GM23338 (cell line): ENCODE measurements around the gene NTNG1. TPM values are rescaled to one million over a fixed set of nuclear protein-coding genes. Genes with fewer than 3 reads are reported as not detected.

ENCODE experiments used
- ATAC-seq: fragments of 200-7000 bp; cut with Tn5 transposase; 3 replicates; pipeline ENCODE4 v1.9.1; 2020
- DNase-seq: peaks from one replicate; pipeline ENCODE4 v3.0.0-alpha.2; 2015; ENCODE audit warnings: low spot score
- H2AFZ ChIP-seq: fragments of 200-600 bp; sonication (generic); 2 replicates; pipeline ENCODE4 v1.8.0; 2016; ENCODE audit warnings: antibody characterized with exemption, mild to moderate bottlenecking, moderate library complexity
- H3F3A ChIP-seq: fragments of 200-600 bp; sonication (generic); replicated peaks from 2 replicates; pipeline ENCODE4 v1.8.0; 2017; ENCODE audit warnings: antibody characterized with exemption, mixed run types, low read depth
- H3K27ac ChIP-seq: fragments of 200-600 bp; sonication (generic); 2 replicates; pipeline ENCODE4 v1.6.1; 2016; ENCODE audit warnings: low read depth
- H3K27me3 ChIP-seq: fragments of 200-600 bp; sonication (generic); 2 replicates; pipeline ENCODE4 v1.8.0; 2016; ENCODE audit warnings: mild to moderate bottlenecking, mixed run types, moderate library complexity; ENCODE audit not compliant: insufficient read depth
- H3K36me3 ChIP-seq: fragments of 200-600 bp; sonication (generic); 2 replicates; pipeline ENCODE4 v1.8.0; 2016; ENCODE audit warnings: mild to moderate bottlenecking; ENCODE audit not compliant: insufficient read depth
- H3K4me1 ChIP-seq: fragments of 200-600 bp; sonication (generic); 2 replicates; pipeline ENCODE4 v1.8.0; 2016; ENCODE audit warnings: mild to moderate bottlenecking, moderate library complexity; ENCODE audit not compliant: insufficient read depth
- H3K4me2 ChIP-seq: fragments of 200-600 bp; sonication (generic); 2 replicates; pipeline ENCODE4 v1.7.1; 2017; ENCODE audit warnings: mixed run types
- H3K4me3 ChIP-seq: fragments of 200-600 bp; sonication (generic); 2 replicates; pipeline ENCODE4 v1.6.1; 2016; ENCODE audit warnings: mixed run types
- H3K79me2 ChIP-seq: fragments of 200-600 bp; sonication (generic); replicated peaks from 2 replicates; pipeline ENCODE4 v1.8.0; 2017; ENCODE audit warnings: mild to moderate bottlenecking; ENCODE audit not compliant: insufficient read depth
- H3K9me2 ChIP-seq: fragments of 200-600 bp; sonication (generic); 2 replicates; pipeline ENCODE4 v1.8.0; 2017; ENCODE audit not compliant: insufficient read depth
- H4K20me1 ChIP-seq: fragments of 200-600 bp; sonication (generic); replicated peaks from 2 replicates; pipeline ENCODE4 v1.8.0; 2017; ENCODE audit warnings: mild to moderate bottlenecking; ENCODE audit not compliant: insufficient read depth
- H3K27ac Mint-ChIP-seq: 2 replicates; pipeline ENCODE4 v1.8.0; 2020; ENCODE audit warnings: inconsistent platforms, mild to moderate bottlenecking, moderate library complexity, mixed read lengths
- H3K27me3 Mint-ChIP-seq: 3 replicates; pipeline ENCODE4 v1.8.0; 2022; ENCODE audit warnings: low read depth, mild to moderate bottlenecking, moderate library complexity, mixed read lengths, inconsistent platforms; ENCODE audit not compliant: insufficient read depth, poor library complexity
- H3K36me3 Mint-ChIP-seq: 3 replicates; pipeline ENCODE4 v1.8.0; 2021; ENCODE audit warnings: low read depth, mild to moderate bottlenecking, inconsistent platforms, moderate library complexity, mixed read lengths
- H3K4me1 Mint-ChIP-seq: 3 replicates; pipeline ENCODE4 v1.8.0; 2020; ENCODE audit warnings: mild to moderate bottlenecking, inconsistent platforms, mixed read lengths
- H3K4me3 Mint-ChIP-seq: 3 replicates; pipeline ENCODE4 v1.8.0; 2021; ENCODE audit warnings: moderate library complexity, mild to moderate bottlenecking, inconsistent platforms, mixed read lengths
- H3K9me3 Mint-ChIP-seq: 3 replicates; pipeline ENCODE4 v1.8.0; 2020; ENCODE audit warnings: moderate library complexity, mild to moderate bottlenecking, inconsistent platforms, mixed read lengths
- CREB1 ChIP-seq: fragments of 250-450 bp; sonication (Bioruptor Pico); IDR thresholded peaks from 2 replicates; pipeline ENCODE4 v1.5.0; 2020; ENCODE audit warnings: low read depth, mild to moderate bottlenecking, moderate library complexity
- CTCF ChIP-seq, 2 experiments: fragments of 200-600 bp in 1 of 2; sonication (generic) in 1 of 2; conservative IDR thresholded peaks; 2 replicates each; pipeline versions ENCODE4 v1.5.1 to v1.6.1; 2016 to 2017; ENCODE audit warnings: antibody characterized with exemption in 2 of 2, low read depth in 2 of 2, mild to moderate bottlenecking in 2 of 2, moderate library complexity in 1 of 2
- EZH2phosphoT487 ChIP-seq: fragments of 200-600 bp; sonication (generic); IDR thresholded peaks from one replicate; pipeline ENCODE4 v1.8.1; 2018; ENCODE audit warnings: antibody characterized with exemption; ENCODE audit not compliant: unreplicated experiment
- JUNB ChIP-seq: IDR thresholded peaks from one replicate; pipeline ENCODE4 v1.6.1; 2016; ENCODE audit warnings: antibody characterized with exemption; ENCODE audit not compliant: unreplicated experiment
- NANOG ChIP-seq: IDR thresholded peaks from 2 replicates; pipeline ENCODE4 v1.6.1; 2016; ENCODE audit warnings: antibody characterized with exemption, borderline replicate concordance
- POLR2AphosphoS5 ChIP-seq: IDR thresholded peaks from 2 replicates; pipeline ENCODE4 v1.6.1; 2016; ENCODE audit warnings: antibody characterized with exemption, low read depth
- ZNF114 ChIP-seq: fragments of 250-450 bp; sonication (Bioruptor Pico); IDR thresholded peaks from 2 replicates; pipeline ENCODE4 v1.5.0; 2020; ENCODE audit warnings: mild to moderate bottlenecking, moderate library complexity
- ZNF462 ChIP-seq: fragments of 250-450 bp; sonication (Bioruptor Pico); IDR thresholded peaks from 2 replicates; pipeline ENCODE4 v1.5.0; 2020; ENCODE audit warnings: mild to moderate bottlenecking, moderate library complexity
- polyA plus RNA-seq: library from polyadenylated mRNA; unstranded; fragments of >200 nt; fragmentation: Nextera tagmentation; extraction: Ambion mirVana; gene quantifications from 2 replicates; pipeline ENCODE4 v1.2.1, GENCODE V29; 2016
- total RNA-seq: library from RNA; depleted of rRNA; stranded (reverse); fragments of >200 nt; shearing (Covaris generic); gene quantifications from 2 replicates; pipeline ENCODE4 v1.2.3, GENCODE V29; 2014

NTNG1 gene
- total and polyA plus RNA-seq, 2 experiments from 2014 or later, result 7.2 to 10.3 TPM

GRCh38 chr1:107183011-107183410, 42.2 kb downstream of the NTNG1 start (continued):
- TF ChIP-seq CTCF (conservative IDR thresholded peaks at IDR 0.05; ENCODE audit: low read depth in 2 of 2) (no peak), ZNF114 (CRISPR knock-in tag) (no peak), POLR2AphosphoS5 (no peak), CREB1 (no peak), ZNF462 (CRISPR knock-in tag) (no peak), NANOG (no peak), JUNB (no peak)

- H3K4me1 Mint-ChIP-seq, result peaks cover 47% of the 10 kb centered on the region
- no peaks in the 10 kb centered on the region for H3K27me3 ChIP-seq
- H4K20me1 ChIP-seq, result no peaks in the 10 kb centered on the region
- H3K4me1 ChIP-seq, result peaks cover 47% of the 10 kb centered on the region
- H3K4me2 ChIP-seq, result no peak overlapping the region
- H2AFZ ChIP-seq, result no peak overlapping the region
- no peak overlapping the region for H3K4me3 Mint-ChIP-seq
- H3F3A ChIP-seq, result no peaks in the 10 kb centered on the region
- peaks cover 10% of the 10 kb centered on the region; the same call in 1 of the 2 replicates for H3K9me2 ChIP-seq
- no peaks in the 10 kb centered on the region for H3K79me2 ChIP-seq
- H3K9me3 Mint-ChIP-seq, result no peaks in the 10 kb centered on the region; the same call in 2 of the 3 replicates
- no peaks in the 10 kb centered on the region for H3K36me3 ChIP-seq
- H3K27ac ChIP-seq, result no peak overlapping the region
- no peak overlapping the region for H3K27ac Mint-ChIP-seq
- no peak for TF ChIP-seq EZH2phosphoT487
- no peaks in the 10 kb centered on the region; the same call in 2 of the 3 replicates for H3K36me3 Mint-ChIP-seq
- peaks cover 1% of the 10 kb centered on the region for H3K27me3 Mint-ChIP-seq
- DNase-seq (no peak), ATAC-seq (no peak)
- no peak overlapping the region for H3K4me3 ChIP-seq
These were observed 44.0 kb downstream of the NTNG1 start for GRCh38 chr1:107184888-107185287.
